OCI-LY7 (cell line): ENCODE data around the gene WWTR1. TPM values are rescaled to one million over a fixed set of nuclear protein-coding genes. Genes with fewer than 3 reads are reported as not detected.

ENCODE experiments used
- BruUV-seq: library from RNA; stranded (reverse); fragments of 400-500 nt; replicated peaks from 2 replicates; lab custom pipeline; 2021; lab: Mats Ljungman, UMichigan
- CTCF ChIA-PET: fragments of 300-600 bp; sonication (Branson Sonifier 250); formaldehyde crosslinking; loops from one replicate; lab custom pipeline; 2022; ENCODE audit warnings: antibody characterized with exemption; ENCODE audit not compliant: unreplicated experiment; lab: Charles Lee
- POLR2A ChIA-PET: fragments of 300-600 bp; sonication (Branson Sonifier 250); formaldehyde crosslinking; loops from one replicate; lab custom pipeline; 2022; ENCODE audit warnings: antibody characterized with exemption; lab: Charles Lee
- DNase-seq: peaks from one replicate; pipeline ENCODE4 v3.0.0-alpha.2; 2015; ENCODE audit warnings: low spot score
- H2AFZ ChIP-seq: fragments of 200-600 bp; sonication (generic), shearing (Covaris generic); 2 replicates; pipeline ENCODE4 v1.6.1; 2014; ENCODE audit warnings: mild to moderate bottlenecking, antibody characterized with exemption, low read length, moderate library complexity
- H3K27ac ChIP-seq: fragments of 200-600 bp; sonication (generic); 2 replicates; pipeline ENCODE4 v1.5.1; 2014; ENCODE audit warnings: mixed run types, low read depth, mild to moderate bottlenecking, moderate library complexity, low read length, inconsistent platforms; ENCODE audit not compliant: poor library complexity, severe bottlenecking
- H3K36me3 ChIP-seq: fragments of 200-600 bp; sonication (generic); 2 replicates; pipeline ENCODE4 v1.6.1; 2014; ENCODE audit warnings: mild to moderate bottlenecking, antibody characterized with exemption, low read length, moderate library complexity, mixed read lengths; ENCODE audit not compliant: insufficient read depth
- H3K4me1 ChIP-seq: fragments of 200-600 bp; sonication (generic); 2 replicates; pipeline ENCODE4 v1.5.1; 2014; ENCODE audit warnings: mild to moderate bottlenecking, low read length; ENCODE audit not compliant: insufficient read depth, poor library complexity, severe bottlenecking
- H3K4me2 ChIP-seq: fragments of 200-600 bp; sonication (generic); 2 replicates; pipeline ENCODE4 v1.6.1; 2014; ENCODE audit warnings: mild to moderate bottlenecking, low read length
- H3K4me3 ChIP-seq: fragments of 200-600 bp; sonication (generic); 2 replicates; pipeline ENCODE4 v1.5.1; 2014; ENCODE audit warnings: mild to moderate bottlenecking, low read depth, low read length; ENCODE audit not compliant: poor library complexity, severe bottlenecking
- H3K79me2 ChIP-seq: fragments of 200-600 bp; sonication (generic); 2 replicates; pipeline ENCODE4 v1.6.1; 2016; ENCODE audit warnings: low read depth, mild to moderate bottlenecking, low read length, moderate library complexity, mixed read lengths; ENCODE audit not compliant: insufficient read depth
- H3K9me2 ChIP-seq: fragments of 200-600 bp; sonication (generic); 2 replicates; pipeline ENCODE4 v1.6.1; 2016; ENCODE audit warnings: mild to moderate bottlenecking, low read length, mixed read lengths; ENCODE audit not compliant: insufficient read depth
- H3K9me3 ChIP-seq: fragments of 200-600 bp; sonication (generic); 2 replicates; pipeline ENCODE4 v1.6.1; 2014; ENCODE audit warnings: mild to moderate bottlenecking, mixed run types, low read length, mixed read lengths
- H4K20me1 ChIP-seq: fragments of 200-600 bp; sonication (generic); 2 replicates; pipeline ENCODE4 v1.6.1; 2014; ENCODE audit warnings: mild to moderate bottlenecking, antibody characterized with exemption, low read length, moderate library complexity, mixed read lengths; ENCODE audit not compliant: insufficient read depth
- CTCF ChIP-seq: fragments of 200-600 bp; sonication (generic); conservative IDR thresholded peaks from 2 replicates; pipeline ENCODE4 v1.5.1; 2014; ENCODE audit warnings: mild to moderate bottlenecking, antibody characterized with exemption, low read length, moderate library complexity, mixed read lengths
- EZH2phosphoT487 ChIP-seq: fragments of 200-600 bp; sonication (generic); IDR thresholded peaks from 2 replicates; pipeline ENCODE4 v1.6.1; 2018; ENCODE audit warnings: low read depth, borderline replicate concordance, mild to moderate bottlenecking, mixed run types, antibody characterized with exemption, low read length, moderate library complexity, mixed read lengths
- intact Hi-C: fragments of 100-400 bp; cut with micrococcal nuclease; formaldehyde crosslinking; loops from one replicate; pipeline ENCODE4 v1.10.0; 2022; ENCODE audit not compliant: unreplicated experiment
- total RNA-seq, 2 experiments: library from RNA; depleted of rRNA in 1 of 2; stranded (reverse); fragments of >200 nt in 1 of 2; shearing (Covaris generic) in 1 of 2; gene quantifications; 2 replicates each; pipeline ENCODE4 v1.2.3, GENCODE V29; 2014 to 2022

The WWTR1 gene
- total RNA-seq, 2 experiments from 2014 or later = 0.15 TPM; not detected in 1

GRCh38 chr3:149575961-149576564 lies 81.8 kb downstream of the WWTR1 start:
- CTCF ChIA-PET = no interaction called here
- Histone ChIP-seq H3K36me3 (no peaks in the 10 kb centered on the region), H3K79me2 (no peaks in the 10 kb centered on the region), H3K27ac (no peak overlapping the region), H3K4me3 (no peak overlapping the region), H3K4me1 (no peaks in the 10 kb centered on the region), H3K4me2 (no peak overlapping the region), H4K20me1 (no peaks in the 10 kb centered on the region), H3K9me2 (no peaks in the 10 kb centered on the region), H3K9me3 (no peaks in the 10 kb centered on the region), H2AFZ (no peak overlapping the region)
- no peak for TF ChIP-seq CTCF
- TF ChIP-seq EZH2phosphoT487 = no peak
- no TSS peak for BruUV-seq
- DNase-seq = no peak
- intact Hi-C loops = no loop called here
- POLR2A ChIA-PET = no interaction called here

- intact Hi-C loops = no loop called here
- BruUV-seq = no TSS peak
- H3K36me3 ChIP-seq = no peaks in the 10 kb centered on the region
- H3K4me2 ChIP-seq = no peak overlapping the region
- H3K27ac ChIP-seq = no peak overlapping the region
- no peaks in the 10 kb centered on the region for H3K4me1 ChIP-seq
- ChIA-PET CTCF (no interaction called here), POLR2A (no interaction called here)
- no peak overlapping the region for H3K4me3 ChIP-seq
- H3K9me3 ChIP-seq = no peaks in the 10 kb centered on the region
- DNase-seq = no peak
- TF ChIP-seq CTCF (no peak), EZH2phosphoT487 (no peak)
- H3K79me2 ChIP-seq = no peaks in the 10 kb centered on the region
- no peaks in the 10 kb centered on the region for H3K9me2 ChIP-seq
- no peak overlapping the region for H2AFZ ChIP-seq
- H4K20me1 ChIP-seq = no peaks in the 10 kb centered on the region
Measured at GRCh38 chr3:149575213-149575960, 82.4 kb downstream of the WWTR1 start.
